ENCODE data around the gene PCDH7.

The PCDH7 gene, protein sequence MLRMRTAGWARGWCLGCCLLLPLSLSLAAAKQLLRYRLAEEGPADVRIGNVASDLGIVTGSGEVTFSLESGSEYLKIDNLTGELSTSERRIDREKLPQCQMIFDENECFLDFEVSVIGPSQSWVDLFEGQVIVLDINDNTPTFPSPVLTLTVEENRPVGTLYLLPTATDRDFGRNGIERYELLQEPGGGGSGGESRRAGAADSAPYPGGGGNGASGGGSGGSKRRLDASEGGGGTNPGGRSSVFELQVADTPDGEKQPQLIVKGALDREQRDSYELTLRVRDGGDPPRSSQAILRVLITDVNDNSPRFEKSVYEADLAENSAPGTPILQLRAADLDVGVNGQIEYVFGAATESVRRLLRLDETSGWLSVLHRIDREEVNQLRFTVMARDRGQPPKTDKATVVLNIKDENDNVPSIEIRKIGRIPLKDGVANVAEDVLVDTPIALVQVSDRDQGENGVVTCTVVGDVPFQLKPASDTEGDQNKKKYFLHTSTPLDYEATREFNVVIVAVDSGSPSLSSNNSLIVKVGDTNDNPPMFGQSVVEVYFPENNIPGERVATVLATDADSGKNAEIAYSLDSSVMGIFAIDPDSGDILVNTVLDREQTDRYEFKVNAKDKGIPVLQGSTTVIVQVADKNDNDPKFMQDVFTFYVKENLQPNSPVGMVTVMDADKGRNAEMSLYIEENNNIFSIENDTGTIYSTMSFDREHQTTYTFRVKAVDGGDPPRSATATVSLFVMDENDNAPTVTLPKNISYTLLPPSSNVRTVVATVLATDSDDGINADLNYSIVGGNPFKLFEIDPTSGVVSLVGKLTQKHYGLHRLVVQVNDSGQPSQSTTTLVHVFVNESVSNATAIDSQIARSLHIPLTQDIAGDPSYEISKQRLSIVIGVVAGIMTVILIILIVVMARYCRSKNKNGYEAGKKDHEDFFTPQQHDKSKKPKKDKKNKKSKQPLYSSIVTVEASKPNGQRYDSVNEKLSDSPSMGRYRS (N-terminal part only)

DNA sequence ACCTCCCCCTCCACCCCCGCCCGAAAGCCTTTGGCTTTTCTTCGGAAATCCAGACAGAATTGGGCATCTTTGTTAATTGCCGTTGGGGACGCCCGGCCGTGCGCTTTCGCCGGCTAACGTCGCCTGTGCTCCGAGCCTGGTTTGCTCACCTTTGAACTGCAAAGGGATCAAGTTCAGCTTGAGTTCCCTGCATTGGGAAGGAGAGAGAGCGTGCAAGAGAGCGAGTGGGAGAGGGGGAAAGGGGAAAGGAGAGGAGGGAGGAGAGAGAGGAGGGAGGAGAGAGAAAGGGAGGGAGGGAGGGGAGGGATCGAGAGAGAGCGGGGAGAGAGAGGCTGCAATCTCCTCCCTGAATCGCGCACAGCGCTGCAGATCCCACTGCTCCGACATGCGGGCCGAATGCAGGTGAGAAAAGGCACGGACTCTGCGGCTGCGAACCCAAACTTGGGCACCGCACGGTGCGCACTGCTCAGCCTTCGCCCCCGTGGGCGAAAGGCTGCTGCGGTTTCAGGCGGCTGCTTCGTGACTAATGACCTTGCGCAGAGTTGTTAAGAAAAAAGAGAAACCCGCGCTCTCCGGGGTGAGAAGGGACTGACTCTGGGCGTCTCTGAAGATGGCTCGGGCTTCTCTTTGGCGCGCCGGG lies at the start of gene PCDH7:
Gene PCDH7 (plus strand): TSS at position 349 of the 640 bp plus-strand sequence. CDS start 1,054 bp downstream, outside the sequence.
- TF ChIP-seq, protein P1, sequence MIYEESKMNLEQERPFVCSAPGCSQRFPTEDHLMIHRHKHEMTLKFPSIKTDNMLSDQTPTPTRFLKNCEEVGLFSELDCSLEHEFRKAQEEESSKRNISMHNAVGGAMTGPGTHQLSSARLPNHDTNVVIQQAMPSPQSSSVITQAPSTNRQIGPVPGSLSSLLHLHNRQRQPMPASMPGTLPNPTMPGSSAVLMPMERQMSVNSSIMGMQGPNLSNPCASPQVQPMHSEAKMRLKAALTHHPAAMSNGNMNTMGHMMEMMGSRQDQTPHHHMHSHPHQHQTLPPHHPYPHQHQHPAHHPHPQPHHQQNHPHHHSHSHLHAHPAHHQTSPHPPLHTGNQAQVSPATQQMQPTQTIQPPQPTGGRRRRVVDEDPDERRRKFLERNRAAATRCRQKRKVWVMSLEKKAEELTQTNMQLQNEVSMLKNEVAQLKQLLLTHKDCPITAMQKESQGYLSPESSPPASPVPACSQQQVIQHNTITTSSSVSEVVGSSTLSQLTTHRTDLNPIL (CRISPR knock-in tag; IDR thresholded peaks at IDR 0.05; ENCODE audit: low read depth), result no peak
- no peak for TF ChIP-seq ZNF70 (CRISPR knock-in tag; IDR thresholded peaks at IDR 0.05)
- peak; percentile 27 for ATAC-seq

DNA sequence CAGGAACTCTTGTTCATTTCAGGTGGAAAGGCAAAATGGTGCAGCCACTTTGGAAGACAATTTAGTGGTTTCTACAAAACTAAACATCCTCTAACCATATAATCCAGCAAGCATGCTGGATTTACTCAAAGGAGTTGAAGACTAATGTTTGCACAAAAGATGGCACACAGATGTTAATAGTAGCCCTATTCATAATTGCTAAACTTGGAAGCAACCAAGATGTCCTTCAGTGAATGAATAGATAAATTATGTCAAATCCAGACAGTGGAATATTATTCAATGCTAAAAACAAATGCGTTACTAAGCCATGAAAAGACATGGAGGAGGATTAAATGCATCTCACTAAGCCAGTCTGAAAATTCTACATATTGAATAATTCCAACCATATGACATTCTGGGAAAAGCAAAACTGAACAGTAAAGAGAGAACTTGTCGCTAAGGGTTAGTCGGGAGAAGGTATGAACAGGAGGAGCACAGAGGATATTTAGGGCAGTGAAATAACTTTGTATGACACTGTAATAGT lies 48.2 kb upstream of the PCDH7 start:
- no peak for ATAC-seq
- TF ChIP-seq TCF4 (CRISPR knock-in tag; IDR thresholded peaks at IDR 0.05; ENCODE audit: borderline replicate concordance) (no peak), ZFP30 (CRISPR knock-in tag; IDR thresholded peaks at IDR 0.05) (no peak), TOX (CRISPR knock-in tag; IDR thresholded peaks at IDR 0.05; ENCODE audit: borderline replicate concordance) (no peak), BACH2 (CRISPR knock-in tag; IDR thresholded peaks at IDR 0.05; ENCODE audit: borderline replicate concordance) (no peak), ZC3H10 (CRISPR knock-in tag; IDR thresholded peaks at IDR 0.05) (no peak), ZNF70 (CRISPR knock-in tag; IDR thresholded peaks at IDR 0.05) (no peak)
- TF ChIP-seq, protein P1 (CRISPR knock-in tag; IDR thresholded peaks at IDR 0.05; ENCODE audit: low read depth), result no peak
- TF ChIP-seq, protein P2, sequence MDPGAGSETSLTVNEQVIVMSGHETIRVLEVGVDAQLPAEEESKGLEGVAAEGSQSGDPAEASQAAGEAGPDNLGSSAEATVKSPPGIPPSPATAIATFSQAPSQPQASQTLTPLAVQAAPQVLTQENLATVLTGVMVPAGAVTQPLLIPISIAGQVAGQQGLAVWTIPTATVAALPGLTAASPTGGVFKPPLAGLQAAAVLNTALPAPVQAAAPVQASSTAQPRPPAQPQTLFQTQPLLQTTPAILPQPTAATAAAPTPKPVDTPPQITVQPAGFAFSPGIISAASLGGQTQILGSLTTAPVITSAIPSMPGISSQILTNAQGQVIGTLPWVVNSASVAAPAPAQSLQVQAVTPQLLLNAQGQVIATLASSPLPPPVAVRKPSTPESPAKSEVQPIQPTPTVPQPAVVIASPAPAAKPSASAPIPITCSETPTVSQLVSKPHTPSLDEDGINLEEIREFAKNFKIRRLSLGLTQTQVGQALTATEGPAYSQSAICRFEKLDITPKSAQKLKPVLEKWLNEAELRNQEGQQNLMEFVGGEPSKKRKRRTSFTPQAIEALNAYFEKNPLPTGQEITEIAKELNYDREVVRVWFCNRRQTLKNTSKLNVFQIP (CRISPR knock-in tag; IDR thresholded peaks at IDR 0.05; ENCODE audit: borderline replicate concordance, low read depth), result no peak
- TF ChIP-seq, protein P3, sequence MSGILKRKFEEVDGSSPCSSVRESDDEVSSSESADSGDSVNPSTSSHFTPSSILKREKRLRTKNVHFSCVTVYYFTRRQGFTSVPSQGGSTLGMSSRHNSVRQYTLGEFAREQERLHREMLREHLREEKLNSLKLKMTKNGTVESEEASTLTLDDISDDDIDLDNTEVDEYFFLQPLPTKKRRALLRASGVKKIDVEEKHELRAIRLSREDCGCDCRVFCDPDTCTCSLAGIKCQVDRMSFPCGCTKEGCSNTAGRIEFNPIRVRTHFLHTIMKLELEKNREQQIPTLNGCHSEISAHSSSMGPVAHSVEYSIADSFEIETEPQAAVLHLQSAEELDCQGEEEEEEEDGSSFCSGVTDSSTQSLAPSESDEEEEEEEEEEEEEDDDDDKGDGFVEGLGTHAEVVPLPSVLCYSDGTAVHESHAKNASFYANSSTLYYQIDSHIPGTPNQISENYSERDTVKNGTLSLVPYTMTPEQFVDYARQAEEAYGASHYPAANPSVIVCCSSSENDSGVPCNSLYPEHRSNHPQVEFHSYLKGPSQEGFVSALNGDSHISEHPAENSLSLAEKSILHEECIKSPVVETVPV (CRISPR knock-in tag; IDR thresholded peaks at IDR 0.05), result no peak

DNA sequence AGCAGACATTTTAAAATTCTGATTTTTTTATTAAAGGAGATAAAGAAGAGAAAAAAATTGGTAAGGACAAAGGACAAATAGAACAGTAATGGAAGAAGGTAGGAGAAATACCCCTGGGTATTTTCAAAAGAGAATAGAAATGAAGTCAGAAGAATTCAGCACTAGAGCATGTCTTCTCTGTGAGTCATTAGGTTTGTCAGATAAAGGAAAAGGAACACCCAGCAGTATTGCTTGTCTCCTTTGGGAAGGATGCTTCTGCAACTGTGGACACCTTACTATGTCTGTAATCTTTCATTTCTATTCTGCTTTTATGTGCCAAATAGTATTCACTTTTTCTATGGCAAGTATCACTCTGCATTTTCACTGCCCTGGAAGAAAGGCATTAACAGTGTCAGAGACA lies 24.0 kb upstream of the PCDH7 start:
- TF ChIP-seq BACH2 (CRISPR knock-in tag; IDR thresholded peaks at IDR 0.05; ENCODE audit: borderline replicate concordance) (no peak), ZNF70 (CRISPR knock-in tag; IDR thresholded peaks at IDR 0.05) (no peak), ZNF565 (CRISPR knock-in tag; conservative IDR thresholded peaks at IDR 0.05; ENCODE audit: low read depth) (no peak), CSDC2 (CRISPR knock-in tag; IDR thresholded peaks at IDR 0.05) (no peak), ZC3H10 (CRISPR knock-in tag; IDR thresholded peaks at IDR 0.05) (no peak), GLIS3 (CRISPR knock-in tag; IDR thresholded peaks at IDR 0.05) (no peak), ZFP30 (CRISPR knock-in tag; IDR thresholded peaks at IDR 0.05) (no peak)
- TF ChIP-seq, protein P4, sequence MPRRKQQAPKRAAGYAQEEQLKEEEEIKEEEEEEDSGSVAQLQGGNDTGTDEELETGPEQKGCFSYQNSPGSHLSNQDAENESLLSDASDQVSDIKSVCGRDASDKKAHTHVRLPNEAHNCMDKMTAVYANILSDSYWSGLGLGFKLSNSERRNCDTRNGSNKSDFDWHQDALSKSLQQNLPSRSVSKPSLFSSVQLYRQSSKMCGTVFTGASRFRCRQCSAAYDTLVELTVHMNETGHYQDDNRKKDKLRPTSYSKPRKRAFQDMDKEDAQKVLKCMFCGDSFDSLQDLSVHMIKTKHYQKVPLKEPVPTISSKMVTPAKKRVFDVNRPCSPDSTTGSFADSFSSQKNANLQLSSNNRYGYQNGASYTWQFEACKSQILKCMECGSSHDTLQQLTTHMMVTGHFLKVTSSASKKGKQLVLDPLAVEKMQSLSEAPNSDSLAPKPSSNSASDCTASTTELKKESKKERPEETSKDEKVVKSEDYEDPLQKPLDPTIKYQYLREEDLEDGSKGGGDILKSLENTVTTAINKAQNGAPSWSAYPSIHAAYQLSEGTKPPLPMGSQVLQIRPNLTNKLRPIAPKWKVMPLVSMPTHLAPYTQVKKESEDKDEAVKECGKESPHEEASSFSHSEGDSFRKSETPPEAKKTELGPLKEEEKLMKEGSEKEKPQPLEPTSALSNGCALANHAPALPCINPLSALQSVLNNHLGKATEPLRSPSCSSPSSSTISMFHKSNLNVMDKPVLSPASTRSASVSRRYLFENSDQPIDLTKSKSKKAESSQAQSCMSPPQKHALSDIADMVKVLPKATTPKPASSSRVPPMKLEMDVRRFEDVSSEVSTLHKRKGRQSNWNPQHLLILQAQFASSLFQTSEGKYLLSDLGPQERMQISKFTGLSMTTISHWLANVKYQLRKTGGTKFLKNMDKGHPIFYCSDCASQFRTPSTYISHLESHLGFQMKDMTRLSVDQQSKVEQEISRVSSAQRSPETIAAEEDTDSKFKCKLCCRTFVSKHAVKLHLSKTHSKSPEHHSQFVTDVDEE (CRISPR knock-in tag; IDR thresholded peaks at IDR 0.05), result no peak
- TF ChIP-seq, protein P5, sequence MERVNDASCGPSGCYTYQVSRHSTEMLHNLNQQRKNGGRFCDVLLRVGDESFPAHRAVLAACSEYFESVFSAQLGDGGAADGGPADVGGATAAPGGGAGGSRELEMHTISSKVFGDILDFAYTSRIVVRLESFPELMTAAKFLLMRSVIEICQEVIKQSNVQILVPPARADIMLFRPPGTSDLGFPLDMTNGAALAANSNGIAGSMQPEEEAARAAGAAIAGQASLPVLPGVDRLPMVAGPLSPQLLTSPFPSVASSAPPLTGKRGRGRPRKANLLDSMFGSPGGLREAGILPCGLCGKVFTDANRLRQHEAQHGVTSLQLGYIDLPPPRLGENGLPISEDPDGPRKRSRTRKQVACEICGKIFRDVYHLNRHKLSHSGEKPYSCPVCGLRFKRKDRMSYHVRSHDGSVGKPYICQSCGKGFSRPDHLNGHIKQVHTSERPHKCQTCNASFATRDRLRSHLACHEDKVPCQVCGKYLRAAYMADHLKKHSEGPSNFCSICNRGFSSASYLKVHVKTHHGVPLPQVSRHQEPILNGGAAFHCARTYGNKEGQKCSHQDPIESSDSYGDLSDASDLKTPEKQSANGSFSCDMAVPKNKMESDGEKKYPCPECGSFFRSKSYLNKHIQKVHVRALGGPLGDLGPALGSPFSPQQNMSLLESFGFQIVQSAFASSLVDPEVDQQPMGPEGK (CRISPR knock-in tag; IDR thresholded peaks at IDR 0.05; ENCODE audit: borderline replicate concordance), result no peak
- TF ChIP-seq, protein P1 (CRISPR knock-in tag; IDR thresholded peaks at IDR 0.05; ENCODE audit: low read depth), result no peak

More for the DNA sequence above, 24.0 kb upstream of the PCDH7 start:
- ATAC-seq, result no peak

Measured in SK-N-SH treated with all-trans-retinoic acid at 6 μM for 48 hours (cell line).